B cell (primary cell): ENCODE measurements around the gene DIPK2A. TPM values are rescaled to one million over a fixed set of nuclear protein-coding genes. Genes with fewer than 3 reads are reported as not detected.

Source experiments
- ATAC-seq: fragments of 200-7000 bp; cut with Tn5 transposase; one replicate; pipeline ENCODE4 v1.10.0; 2021; ENCODE audit warnings: low read depth, mild to moderate bottlenecking, moderate number of reproducible peaks, moderate library complexity
- CTCF ChIA-PET: fragments of 350-600 bp; sonication (Branson Sonifier 250); formaldehyde crosslinking; loops from one replicate; lab custom pipeline; 2021; ENCODE audit warnings: antibody characterized with exemption, inconsistent platforms; lab: Charles Lee
- POLR2A ChIA-PET: fragments of 350-600 bp; sonication (Branson Sonifier 250); formaldehyde crosslinking; loops from one replicate; lab custom pipeline; 2021; ENCODE audit warnings: antibody characterized with exemption; lab: Charles Lee
- DNase-seq: peaks from one replicate; pipeline ENCODE4 v3.0.0; 2013
- H2AFZ ChIP-seq: 2 replicates; pipeline ENCODE4 v1.6.1; 2012; ENCODE audit warnings: mild to moderate bottlenecking, low read depth, low read length; ENCODE audit not compliant: insufficient read depth, poor library complexity, severe bottlenecking
- H3K27ac ChIP-seq, 2 donors: 1 replicate in 1 of 2; 2 replicates in 1 of 2; pipeline ENCODE4 v1.5.1; 2012 to 2013; ENCODE audit warnings: low read length in 2 of 2, mild to moderate bottlenecking in 2 of 2, moderate library complexity in 1 of 2
- H3K27me3 ChIP-seq, 4 experiments: fragments of 200-600 bp in 1 of 4; sonication (generic) in 1 of 4; replicated peaks in 1 of 4; 1 replicate in 2 of 4; 2 replicates in 2 of 4; pipeline versions ENCODE4 v1.6.1 to v1.7.0; 2013 to 2016; ENCODE audit warnings: low read length in 3 of 4, mild to moderate bottlenecking in 2 of 4, mixed read lengths in 1 of 4, moderate library complexity in 1 of 4; ENCODE audit not compliant: insufficient read depth in 4 of 4, control insufficient read depth in 3 of 4; ENCODE audit errors: control extremely low read depth in 1 of 4
- H3K36me3 ChIP-seq, 2 experiments: replicated peaks in 1 of 2; 1 replicate in 1 of 2; 2 replicates in 1 of 2; pipeline versions ENCODE4 v1.6.1 to v1.7.1; 2013; ENCODE audit warnings: low read length in 1 of 2; ENCODE audit not compliant: insufficient read depth in 2 of 2, control insufficient read depth in 1 of 2; ENCODE audit errors: control extremely low read depth in 1 of 2, extremely low read depth in 1 of 2
- H3K4me1 ChIP-seq, 2 donors: fragments of 200-600 bp in 1 of 2; sonication (generic) in 1 of 2; 1 replicate in 1 of 2; 2 replicates in 1 of 2; pipeline versions ENCODE4 v1.5.1 to v1.6.1; 2013 to 2017; ENCODE audit warnings: low read length in 2 of 2; ENCODE audit not compliant: control insufficient read depth in 2 of 2, insufficient read depth in 2 of 2
- H3K4me2 ChIP-seq: replicated peaks from 2 replicates; pipeline ENCODE3; 2012; ENCODE audit warnings: mild to moderate bottlenecking, low read depth, low read length; ENCODE audit not compliant: poor library complexity, severe bottlenecking
- H3K4me3 ChIP-seq, 5 experiments: fragments of 200-600 bp in 1 of 5; sonication (generic) in 1 of 5; 1 replicate in 3 of 5; 2 replicates in 2 of 5; pipeline versions ENCODE4 v1.5.1 to v1.7.0; 2011 to 2016; ENCODE audit warnings: low read length in 4 of 5, mild to moderate bottlenecking in 4 of 5, low read depth in 2 of 5, control low read depth in 1 of 5, moderate library complexity in 1 of 5; ENCODE audit not compliant: insufficient read depth in 1 of 5; ENCODE audit errors: control extremely low read depth in 1 of 5, extremely low read depth in 1 of 5
- H3K79me2 ChIP-seq: fragments of 200-600 bp; sonication (generic); one replicate; pipeline ENCODE4 v1.6.0; 2016; ENCODE audit warnings: low read length; ENCODE audit not compliant: control insufficient read depth, insufficient read depth
- H3K9ac ChIP-seq: fragments of 200-600 bp; sonication (generic); 2 replicates; pipeline ENCODE4 v1.6.1; 2017; ENCODE audit warnings: mild to moderate bottlenecking, low read length, moderate library complexity
- H3K9me3 ChIP-seq, 3 donors: one replicate each; pipeline versions ENCODE4 v1.6.1 to v1.7.1; 2013; ENCODE audit warnings: low read length in 2 of 3; ENCODE audit not compliant: control insufficient read depth in 2 of 3, insufficient read depth in 1 of 3; ENCODE audit errors: control extremely low read depth in 1 of 3
- H4K20me1 ChIP-seq: 2 replicates; pipeline ENCODE4 v1.6.0; 2012; ENCODE audit warnings: mild to moderate bottlenecking, low read length; ENCODE audit not compliant: insufficient read depth, control insufficient read depth, poor library complexity, severe bottlenecking
- H3K27ac Mint-ChIP-seq: one replicate; pipeline ENCODE4 v1.8.0; 2021; ENCODE audit warnings: mixed read lengths
- H3K27me3 Mint-ChIP-seq: one replicate; pipeline ENCODE4 v1.8.0; 2021; ENCODE audit warnings: mixed read lengths
- H3K4me1 Mint-ChIP-seq: one replicate; pipeline ENCODE4 v1.8.0; 2021; ENCODE audit warnings: mixed read lengths
- H3K4me3 Mint-ChIP-seq: one replicate; pipeline ENCODE4 v1.8.0; 2021; ENCODE audit warnings: mixed read lengths
- H3K9me3 Mint-ChIP-seq: one replicate; pipeline ENCODE4 v1.8.0; 2022; ENCODE audit warnings: mixed read lengths; ENCODE audit not compliant: insufficient read depth
- EZH2 ChIP-seq: IDR thresholded peaks from 2 replicates; pipeline ENCODE4 v1.6.1; 2012; ENCODE audit warnings: borderline replicate concordance, low read depth, mild to moderate bottlenecking, moderate library complexity, low read length; ENCODE audit not compliant: insufficient read depth, poor library complexity, severe bottlenecking
- WGBS: methylation state at CpG from one replicate; pipeline ENCODE4 v1.1.5; 2013; ENCODE audit warnings: missing lambda C conversion rate; ENCODE audit not compliant: insufficient coverage; 5-methylcytosine and 5-hydroxymethylcytosine counted together
- intact Hi-C: fragments of 100-400 bp; cut with micrococcal nuclease; formaldehyde crosslinking; loops from one replicate; pipeline ENCODE4 v1.10.0; 2022
- polyA plus RNA-seq: library from polyadenylated mRNA; depleted of rRNA; stranded (reverse); fragments of >200 nt; gene quantifications from 2 replicates; pipeline ENCODE4 v1.2.3, GENCODE V29; 2012
- total RNA-seq, 2 donors: library from RNA; stranded (reverse); fragments of 120-200 nt in 1 of 2; gene quantifications; 1 replicate in 1 of 2; 2 replicates in 1 of 2; pipeline versions ENCODE4 v1.2.3 to v1.2.4, GENCODE V29; 2013 to 2022
- TF ChIP-seq, protein P1 (sequence below): fragments of 200-600 bp; IDR thresholded peaks from one replicate; pipeline ENCODE4 v1.8.0; 2022; ENCODE audit warnings: antibody characterized with exemption, mild to moderate bottlenecking

DIPK2A gene
- total and polyA plus RNA-seq, 2 donors (not counting 1 experiment from before 2014, with no cell fraction given), result 16.3 to 55.3 TPM

DNA sequence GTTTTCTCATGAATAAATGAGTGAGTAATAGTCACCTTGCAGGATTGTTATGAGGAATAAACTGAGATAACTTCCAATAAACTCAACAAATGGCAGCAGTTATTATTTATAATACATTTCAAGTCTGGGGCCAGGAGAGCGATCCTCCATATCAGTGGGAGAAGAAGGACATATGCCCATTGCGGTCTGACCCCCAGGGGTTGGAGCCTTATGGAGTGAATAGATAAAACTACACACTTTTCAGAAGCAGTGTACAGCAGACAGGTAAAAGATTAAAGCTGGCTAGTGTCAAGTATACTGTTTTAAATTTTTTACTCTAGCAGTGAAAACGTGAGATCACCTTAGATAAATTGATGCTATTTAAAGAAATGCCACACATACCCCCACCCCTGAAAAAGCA is 43.5 kb downstream of the DIPK2A start:
- H3K9me3 Mint-ChIP-seq, result peaks cover 5% of the 10 kb centered on the region
- H4K20me1 ChIP-seq, result no peaks in the 10 kb centered on the region
- intact Hi-C loops, result no loop called here
- ATAC-seq (no peak), DNase-seq (no peak)
- peaks cover 0 to 6% (median 1%) of the 10 kb centered on the region in 3 donors for H3K9me3 ChIP-seq
- H3K4me3 ChIP-seq, result no peak overlapping the region
- no peaks in the 10 kb centered on the region for H3K4me1 Mint-ChIP-seq
- POLR2A ChIA-PET, result no interaction called here
- H3K4me2 ChIP-seq, result no peak overlapping the region
- H3K9ac ChIP-seq, result no peak overlapping the region
- no CpG with 5 or more reads among the region's 3 CpGs for WGBS
- no peaks in the 10 kb centered on the region for H3K36me3 ChIP-seq
- H3K27me3 Mint-ChIP-seq, result no peaks in the 10 kb centered on the region
- no peaks in the 10 kb centered on the region for H3K27me3 ChIP-seq
- H3K4me3 Mint-ChIP-seq, result no peak overlapping the region
- no peak overlapping the region for H2AFZ ChIP-seq
- H3K4me1 ChIP-seq, result no peaks in the 10 kb centered on the region
- no peak overlapping the region for H3K27ac Mint-ChIP-seq
- H3K27ac ChIP-seq, result no peak overlapping the region
- CTCF ChIA-PET, result no interaction called here
- no peaks in the 10 kb centered on the region for H3K79me2 ChIP-seq
- no peak for TF ChIP-seq EZH2
- TF ChIP-seq, protein P1, sequence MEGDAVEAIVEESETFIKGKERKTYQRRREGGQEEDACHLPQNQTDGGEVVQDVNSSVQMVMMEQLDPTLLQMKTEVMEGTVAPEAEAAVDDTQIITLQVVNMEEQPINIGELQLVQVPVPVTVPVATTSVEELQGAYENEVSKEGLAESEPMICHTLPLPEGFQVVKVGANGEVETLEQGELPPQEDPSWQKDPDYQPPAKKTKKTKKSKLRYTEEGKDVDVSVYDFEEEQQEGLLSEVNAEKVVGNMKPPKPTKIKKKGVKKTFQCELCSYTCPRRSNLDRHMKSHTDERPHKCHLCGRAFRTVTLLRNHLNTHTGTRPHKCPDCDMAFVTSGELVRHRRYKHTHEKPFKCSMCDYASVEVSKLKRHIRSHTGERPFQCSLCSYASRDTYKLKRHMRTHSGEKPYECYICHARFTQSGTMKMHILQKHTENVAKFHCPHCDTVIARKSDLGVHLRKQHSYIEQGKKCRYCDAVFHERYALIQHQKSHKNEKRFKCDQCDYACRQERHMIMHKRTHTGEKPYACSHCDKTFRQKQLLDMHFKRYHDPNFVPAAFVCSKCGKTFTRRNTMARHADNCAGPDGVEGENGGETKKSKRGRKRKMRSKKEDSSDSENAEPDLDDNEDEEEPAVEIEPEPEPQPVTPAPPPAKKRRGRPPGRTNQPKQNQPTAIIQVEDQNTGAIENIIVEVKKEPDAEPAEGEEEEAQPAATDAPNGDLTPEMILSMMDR, result no peak

DNA sequence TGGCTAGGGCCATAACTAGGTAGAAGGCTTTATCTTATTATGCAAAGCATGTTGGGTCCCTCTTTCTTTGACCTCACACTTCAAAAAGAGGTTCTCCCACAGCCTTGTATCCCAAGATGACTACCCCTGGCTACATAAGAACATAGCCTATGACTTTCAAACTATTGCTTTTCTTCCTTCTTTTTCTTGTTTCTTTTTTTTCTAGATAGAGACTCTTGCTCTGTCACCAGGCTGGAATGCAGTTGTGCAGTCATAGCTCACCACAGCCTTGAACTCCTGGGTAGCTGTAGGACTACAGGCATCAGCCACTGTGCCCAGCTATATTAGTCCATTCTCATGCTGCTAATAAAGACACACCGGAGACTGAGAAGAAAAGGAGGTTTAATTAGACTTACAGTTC is 47.2 kb downstream of the DIPK2A start:
- no peaks in the 10 kb centered on the region for H3K27me3 ChIP-seq
- intact Hi-C loops, result no loop called here
- no peaks in the 10 kb centered on the region for H3K27me3 Mint-ChIP-seq
- no peaks in the 10 kb centered on the region for H3K79me2 ChIP-seq
- H3K4me3 ChIP-seq, result no peak overlapping the region
- H3K36me3 ChIP-seq, result no peaks in the 10 kb centered on the region
- no peak for TF ChIP-seq EZH2
- TF ChIP-seq, protein P1, result no peak
- H4K20me1 ChIP-seq, result no peaks in the 10 kb centered on the region
- H3K27ac Mint-ChIP-seq, result no peak overlapping the region
- DNase-seq (no peak), ATAC-seq (no peak)
- no peak overlapping the region for H3K9ac ChIP-seq
- CTCF ChIA-PET, result no interaction called here
- WGBS, result 100% methylated on average over 1 of the region's 1 CpG
- H3K9me3 ChIP-seq, result peaks cover 2 to 11% (median 3%) of the 10 kb centered on the region in 3 donors
- H3K4me1 ChIP-seq, result no peaks in the 10 kb centered on the region
- no peak overlapping the region for H3K4me2 ChIP-seq
- no peak overlapping the region for H3K27ac ChIP-seq
- H3K4me3 Mint-ChIP-seq, result no peak overlapping the region
- POLR2A ChIA-PET, result no interaction called here
- peaks cover 10% of the 10 kb centered on the region for H3K9me3 Mint-ChIP-seq
- no peak overlapping the region for H2AFZ ChIP-seq
- H3K4me1 Mint-ChIP-seq, result peaks cover 4% of the 10 kb centered on the region

Other genes with a start within 250 kb of the DIPK2A start
- 17.3 and 18.7 TPM in 2 replicates for gene SLC9A9, start 123.4 kb upstream of the DIPK2A start, total RNA-seq
- gene SLC9A9, start 123.4 kb upstream of the DIPK2A start, polyA plus RNA-seq, result 7.7 and 8.9 TPM in 2 replicates